Esophagus muscularis mucosa (tissue), 3 donors: ENCODE data around the gene PPP1R14B.

Source experiments
- EP300 ChIP-seq: sonication (generic); formaldehyde crosslinking; IDR thresholded peaks from one replicate; pipeline ENCODE4 v1.6.1; 2017; ENCODE audit warnings: antibody characterized with exemption
- POLR2A ChIP-seq: fragments of 450-650 bp; IDR thresholded peaks from one replicate; pipeline ENCODE4 v1.6.1; 2017; ENCODE audit warnings: antibody characterized with exemption, moderate library complexity, mild to moderate bottlenecking, low read depth
- POLR2AphosphoS5 ChIP-seq, 2 donors: sonication (generic); formaldehyde crosslinking; IDR thresholded peaks; one replicate each; pipeline ENCODE4 v1.6.1; 2017; ENCODE audit warnings: antibody characterized with exemption in 2 of 2

GRCh38 chr11:64196626-64197025, 50.1 kb downstream of the PPP1R14B start:
- no peak for TF ChIP-seq POLR2AphosphoS5 (IDR thresholded peaks at IDR 0.05)
- TF ChIP-seq POLR2A = no peak
- no peak for TF ChIP-seq EP300
